GM19438 (cell line): ENCODE results near the gene PSPN.
A peak's percentile ranks its signal among the peaks of the same experiment; 100 is the strongest.
"Not testable (repeated sequence)": the region's sequence is repeated elsewhere in the genome, so short reads cannot be mapped to it uniquely, and the experiment has no call there.

ENCODE experiments used
- ATAC-seq: cut with Tn5 transposase; IDR thresholded peaks from one replicate; pipeline ENCODE4 v1.9.1; 2021; ENCODE audit warnings: low read depth; ENCODE audit not compliant: unreplicated experiment

Gene PSPN

GRCh38 chr19:6374161-6374709 is 1.5 kb downstream of the PSPN start:
- ATAC-seq, result no peak

GRCh38 chr19:6373813-6374108 is 2.0 kb downstream of the PSPN start:
- ATAC-seq, result no peak

- peak; percentile 33 for ATAC-seq
These were observed 2.5 kb downstream of the PSPN start for GRCh38 chr19:6373096-6373812.

GRCh38 chr19:6372594-6373095 is 3.1 kb downstream of the PSPN start, which contains the start of gene ALKBH7:
Gene ALKBH7, plus strand, starts transcription at chr19:6372794. Its CDS starts 27 bp downstream, at chr19:6372821.
- ATAC-seq, result peak; percentile 83

- no peak for ATAC-seq
These were observed 11.4 kb downstream of the PSPN start for GRCh38 chr19:6364353-6364752.

GRCh38 chr19:6362351-6362801 is 13.4 kb downstream of the PSPN start:
- ATAC-seq, result no peak

GRCh38 chr19:6362027-6362350 is 13.7 kb downstream of the PSPN start:
- no peak for ATAC-seq

GRCh38 chr19:6360857-6361216 is 14.9 kb downstream of the PSPN start:
- ATAC-seq, result not testable (repeated sequence)

- ATAC-seq, result not testable (repeated sequence)
These were observed 15.3 kb downstream of the PSPN start for GRCh38 chr19:6360445-6360844.

GRCh38 chr19:6359568-6360341 is 16.0 kb downstream of the PSPN start:
- no peak for ATAC-seq

GRCh38 chr19:6358003-6358402 is 17.7 kb downstream of the PSPN start:
- ATAC-seq, result no peak

GRCh38 chr19:6357174-6357573 is 18.6 kb downstream of the PSPN start:
- no peak for ATAC-seq

GRCh38 chr19:6355321-6356040 is 20.3 kb downstream of the PSPN start:
- ATAC-seq, result not testable (repeated sequence)

GRCh38 chr19:6354098-6354674 is 21.5 kb downstream of the PSPN start:
- no peak for ATAC-seq

- no peak for ATAC-seq
These were observed 23.2 kb downstream of the PSPN start for GRCh38 chr19:6352381-6353165.

GRCh38 chr19:6350688-6351087 is 25.0 kb downstream of the PSPN start:
- no peak for ATAC-seq

GRCh38 chr19:6349271-6349670 is 26.5 kb downstream of the PSPN start:
- ATAC-seq, result not testable (repeated sequence)

GRCh38 chr19:6343462-6343861 is 32.3 kb downstream of the PSPN start:
- ATAC-seq, result no peak

GRCh38 chr19:6340493-6341201 is 35.1 kb downstream of the PSPN start:
- no peak for ATAC-seq
